NCI-H524 treated with DMSO at 0.1 percent for 48 hours (cell line): ENCODE results near the gene STT3B.

Experiments used
- DNase-seq: peaks from one replicate; lab custom pipeline; 2025; lab: John Stamatoyannopoulos, UW

STT3B gene

DNA sequence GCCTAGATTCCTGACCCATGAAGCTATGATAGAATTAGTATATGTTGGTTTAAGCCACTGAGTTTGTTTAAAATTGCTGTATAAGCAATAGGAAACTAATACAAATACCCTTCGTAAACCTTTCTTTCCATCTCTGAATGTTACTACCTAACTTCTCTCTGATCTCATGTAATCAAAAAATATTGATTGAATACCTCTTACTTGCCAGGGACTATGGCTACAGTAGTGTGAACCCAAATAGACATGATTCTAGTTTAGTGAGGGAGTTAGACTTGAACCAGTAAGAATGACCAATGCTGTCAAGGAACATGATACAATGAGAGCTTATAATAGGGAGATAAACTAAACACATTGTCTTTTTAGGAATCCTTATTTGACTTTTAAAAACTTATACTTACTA lies 19.4 kb downstream of the STT3B start:
- no peak for DNase-seq

GRCh38 chr3:31553258-31553657 lies 20.5 kb downstream of the STT3B start:
- DNase-seq, result no peak

DNA sequence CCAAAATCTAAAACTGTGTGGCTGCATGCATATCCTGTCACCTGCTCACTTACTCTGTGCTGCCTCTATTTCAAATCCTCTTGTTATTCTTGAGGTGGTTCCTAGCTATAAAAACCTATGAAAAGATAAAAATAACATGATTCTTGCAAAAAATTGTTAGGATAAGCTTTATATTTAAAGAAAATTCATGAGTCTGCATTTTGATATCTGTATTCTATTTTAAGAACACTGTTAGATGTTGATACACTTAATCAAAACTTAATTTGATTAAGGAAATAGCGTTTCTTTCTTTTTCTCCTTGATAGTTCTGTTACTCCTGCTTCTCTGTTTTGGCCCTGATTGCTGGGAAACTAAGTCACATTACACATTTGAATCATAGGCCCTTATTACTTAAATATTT lies 22.5 kb downstream of the STT3B start:
- DNase-seq, result no peak

- DNase-seq, result no peak
Measured at GRCh38 chr3:31559872-31560534, 27.3 kb downstream of the STT3B start.

DNA sequence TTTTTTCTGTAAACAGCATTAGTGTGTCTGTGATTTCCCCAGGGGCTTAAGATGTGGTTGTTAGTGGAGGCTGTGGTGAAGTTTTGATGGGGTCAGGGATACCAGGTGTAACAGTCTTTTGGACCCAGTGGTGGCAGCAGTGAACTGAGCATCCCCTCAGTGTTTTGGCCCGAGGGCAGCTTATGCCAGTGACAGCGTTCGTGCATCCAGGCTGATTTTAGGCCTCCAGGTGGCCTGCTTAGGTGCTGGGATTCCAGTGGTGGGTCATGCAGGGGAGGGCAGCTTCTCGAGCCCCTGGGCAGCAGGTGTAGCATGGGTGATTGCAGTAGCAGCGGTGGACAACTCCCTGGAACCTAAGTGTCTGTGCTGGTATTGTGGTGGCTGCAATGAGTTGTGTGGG lies 29.2 kb downstream of the STT3B start:
- no peak for DNase-seq

- no peak for DNase-seq
Measured at GRCh38 chr3:31562525-31562924, 29.8 kb downstream of the STT3B start.

DNA sequence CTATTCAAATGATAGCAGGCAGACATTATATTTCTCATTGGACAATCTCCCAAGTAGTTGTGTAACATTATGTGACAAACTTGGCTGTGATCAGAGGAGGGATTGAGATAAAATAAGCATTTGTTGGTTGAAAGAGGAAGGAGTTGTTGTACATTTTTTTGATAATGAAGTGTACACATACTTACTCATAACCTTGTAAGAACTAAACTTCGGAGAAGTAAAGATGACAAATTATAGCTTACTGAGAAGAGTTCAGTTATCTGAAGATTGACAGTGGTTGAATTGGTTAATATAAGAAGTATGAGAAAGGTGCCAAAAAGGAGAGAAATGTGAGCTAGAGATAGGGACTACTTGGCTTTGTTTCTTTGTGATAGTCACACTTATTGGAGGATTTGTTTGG lies 32.6 kb downstream of the STT3B start:
- DNase-seq, result no peak

DNA sequence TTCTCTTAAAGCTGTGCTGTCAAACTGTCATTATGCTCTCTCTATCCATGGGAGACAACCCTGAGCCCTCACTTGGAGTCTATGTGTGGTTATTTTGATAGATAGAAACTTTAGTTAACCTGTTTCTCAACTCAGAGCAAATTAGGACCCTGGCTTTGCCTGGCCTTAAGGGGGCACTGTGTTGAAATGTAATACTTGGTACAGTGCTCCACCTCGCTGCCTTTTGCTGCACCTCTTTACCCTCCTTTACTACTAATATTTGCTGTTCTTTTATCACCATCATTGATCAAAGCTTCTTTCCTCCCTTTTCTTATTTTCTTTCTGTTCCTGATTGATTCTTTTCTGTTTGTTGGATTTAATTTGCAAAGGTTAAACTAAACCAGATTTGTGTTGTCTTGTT lies 34.3 kb downstream of the STT3B start:
- no peak for DNase-seq

GRCh38 chr3:31568649-31569048 lies 35.9 kb downstream of the STT3B start:
- DNase-seq, result no peak

GRCh38 chr3:31571325-31571724 lies 38.6 kb downstream of the STT3B start:
- no peak for DNase-seq

DNA sequence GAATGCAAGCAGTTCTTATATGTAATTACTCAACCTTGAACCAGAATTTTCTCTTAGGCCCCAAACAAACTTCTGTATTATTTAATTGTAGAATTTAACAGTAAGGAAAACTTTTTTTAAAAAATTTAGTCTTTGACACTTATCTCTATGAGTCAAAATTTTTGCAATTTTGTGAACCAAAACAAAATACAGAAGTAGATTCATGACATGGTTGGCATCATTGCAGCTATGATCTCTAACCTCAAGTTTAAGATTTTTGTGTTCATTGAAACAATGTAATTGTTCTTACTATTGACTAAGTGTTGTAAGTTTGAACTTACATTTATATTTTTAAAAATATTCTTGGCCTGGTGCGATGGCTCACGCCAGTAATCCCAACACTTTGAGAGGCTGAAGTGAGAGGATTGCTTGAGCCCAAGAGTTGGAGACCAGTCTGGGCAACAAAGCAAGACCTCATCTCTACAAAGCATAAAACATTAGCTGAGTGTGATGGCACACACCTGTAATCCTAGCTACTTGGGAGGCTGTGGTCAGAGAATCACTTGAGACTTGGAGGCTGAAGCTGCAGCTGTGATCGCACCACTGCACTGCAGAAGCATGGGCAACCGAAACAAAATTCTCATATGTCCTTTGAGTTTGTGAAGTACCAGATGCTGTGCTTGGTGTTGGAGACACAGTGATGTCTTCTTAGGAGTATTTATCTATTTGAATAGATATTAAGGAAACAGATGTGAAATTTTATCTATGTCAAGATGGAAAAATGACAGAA lies 39.7 kb downstream of the STT3B start:
- DNase-seq, result no peak

DNA sequence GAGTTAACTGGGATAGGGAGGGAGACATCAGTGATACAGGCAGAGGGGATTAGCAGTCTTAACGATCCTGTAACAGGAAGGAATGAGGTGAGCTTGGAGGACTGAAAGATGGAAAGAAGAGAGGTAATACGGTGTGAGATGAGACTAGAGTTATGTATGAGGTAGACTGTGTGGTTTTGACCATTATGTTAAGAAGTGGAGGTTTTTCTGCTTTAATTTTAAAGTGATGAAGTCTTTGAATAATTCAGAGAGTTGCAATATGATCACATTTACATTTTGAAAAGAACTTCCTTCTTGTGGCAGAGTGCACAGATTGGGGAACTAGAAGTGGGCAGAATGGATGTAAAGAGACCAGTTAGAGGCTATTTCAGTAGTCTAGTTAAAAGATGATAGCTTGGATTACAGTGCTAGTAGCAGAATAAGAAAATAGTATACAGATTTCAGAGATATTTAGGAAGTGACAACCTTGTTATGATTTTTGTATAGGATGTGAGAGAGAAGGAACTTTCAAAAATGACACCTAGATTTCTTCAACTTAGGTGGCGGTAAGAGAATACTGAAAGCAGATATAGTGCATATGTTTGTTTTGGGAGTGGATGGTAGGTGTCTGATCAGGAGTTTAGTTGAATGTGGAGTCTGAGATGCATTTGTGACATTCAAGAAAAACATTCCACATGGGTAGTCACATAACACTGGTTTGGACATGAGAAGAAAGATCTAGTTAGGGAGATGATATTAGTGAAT lies 40.5 kb downstream of the STT3B start:
- no peak for DNase-seq

GRCh38 chr3:31575448-31575847 lies 42.7 kb downstream of the STT3B start:
- DNase-seq, result no peak

DNA sequence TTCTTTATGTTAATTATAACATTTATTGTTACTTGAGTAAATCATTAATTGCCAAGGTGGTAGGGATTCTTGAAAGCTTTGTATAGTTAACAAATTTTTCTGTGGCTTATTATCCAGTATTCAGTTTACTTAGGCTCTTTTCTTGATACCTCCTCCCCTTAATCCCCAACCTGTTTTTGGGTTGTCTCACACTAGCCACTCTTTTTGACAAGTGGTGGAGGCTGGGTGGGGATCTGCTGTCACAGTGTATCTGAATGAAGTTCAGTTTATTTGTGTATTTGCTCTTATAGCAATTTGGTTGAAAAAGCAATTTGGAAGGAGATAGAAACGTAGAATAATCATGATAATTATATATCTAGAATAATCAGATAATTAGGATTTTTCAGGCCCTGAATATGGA lies 43.8 kb downstream of the STT3B start:
- no peak for DNase-seq

DNA sequence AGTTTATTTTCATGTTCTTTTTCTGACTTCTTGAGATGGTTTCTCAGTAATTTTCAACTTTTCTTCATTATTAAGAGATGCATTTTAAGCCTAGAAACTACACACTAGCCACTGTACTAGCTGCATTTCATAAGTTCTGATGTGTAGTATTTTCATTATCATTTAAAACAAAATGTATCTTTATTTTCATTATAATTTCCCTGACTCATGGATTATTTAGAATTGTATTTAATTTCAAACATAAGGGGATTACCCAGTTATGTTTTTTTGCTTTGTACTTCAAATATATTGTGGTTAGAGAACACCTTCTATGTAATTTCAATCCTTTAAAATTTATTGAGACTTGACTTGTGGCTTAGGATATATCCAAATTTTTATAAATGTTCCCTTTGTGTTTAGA lies 44.5 kb downstream of the STT3B start:
- no peak for DNase-seq

DNA sequence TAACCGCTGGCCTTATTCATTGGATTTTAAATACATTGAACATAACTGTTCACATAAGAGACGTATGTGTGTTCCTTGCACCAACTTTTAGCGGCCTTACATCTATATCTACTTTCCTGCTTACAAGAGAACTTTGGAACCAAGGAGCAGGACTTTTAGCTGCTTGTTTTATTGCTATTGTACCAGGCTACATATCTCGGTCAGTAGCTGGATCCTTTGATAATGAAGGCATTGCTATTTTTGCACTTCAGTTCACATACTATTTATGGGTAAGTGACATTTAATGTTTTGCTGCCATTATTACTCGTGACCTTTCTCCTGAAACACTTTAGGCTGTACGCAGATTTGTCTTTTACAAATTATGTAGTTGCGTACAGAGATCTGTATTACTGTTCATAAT lies 47.1 kb downstream of the STT3B start:
- DNase-seq, result no peak

GRCh38 chr3:31580645-31581044 lies 47.9 kb downstream of the STT3B start:
- DNase-seq, result no peak

GRCh38 chr3:31581660-31582059 lies 48.9 kb downstream of the STT3B start:
- DNase-seq, result no peak

- no peak for DNase-seq
Measured at GRCh38 chr3:31589228-31589627, 56.5 kb downstream of the STT3B start.

GRCh38 chr3:31590650-31591049 lies 57.9 kb downstream of the STT3B start:
- DNase-seq, result no peak

- no peak for DNase-seq
Measured at GRCh38 chr3:31592764-31593163, 60.0 kb downstream of the STT3B start.

GRCh38 chr3:31596176-31596575 lies 63.5 kb downstream of the STT3B start:
- no peak for DNase-seq

- DNase-seq, result no peak
Measured at GRCh38 chr3:31600431-31600830, 67.7 kb downstream of the STT3B start.
